ENCODE data around the gene HAPLN1. TPM values are rescaled to one million over a fixed set of nuclear protein-coding genes. Genes with fewer than 3 reads are reported as not detected.

The HAPLN1 gene
- total RNA-seq, 1 experiment from 2014 or later: 7.8 TPM

GRCh38 chr5:83751201-83751600 is 30.5 kb upstream of the HAPLN1 start:
- ChIA-PET CTCF (no interaction called here), POLR2A (ENCODE audit: unreplicated experiment) (no interaction called here)
- Histone ChIP-seq H3K4me3 (ENCODE audit: low read length) (no peak overlapping the region), H3K27ac (ENCODE audit: low read length) (no peak overlapping the region), H3K9me3 (ENCODE audit: low read length) (no peaks in the 10 kb centered on the region), H3K79me2 (ENCODE audit: low read length) (no peaks in the 10 kb centered on the region), H3K9ac (ENCODE audit: low read length) (no peak overlapping the region), H3K9me2 (replicated peaks; ENCODE audit: low read length) (no peaks in the 10 kb centered on the region), H3F3A (ENCODE audit: low read length, unreplicated experiment) (no peaks in the 10 kb centered on the region), H3K4me1 (ENCODE audit: insufficient read depth, low read length) (0 out of 2 replicates have a peak, but pooled peaks cover 4% of the 10 kb centered on the region), H2AFZ (ENCODE audit: low read length) (no peak overlapping the region), H3K36me3 (ENCODE audit: low read depth, low read length) (no peaks in the 10 kb centered on the region), H4K20me1 (ENCODE audit: low read length) (no peaks in the 10 kb centered on the region), H3K4me2 (ENCODE audit: low read length) (no peak overlapping the region), H3K27me3 (ENCODE audit: low read length) (no peaks in the 10 kb centered on the region)
- no peak for ATAC-seq
- no peak for DNase-seq
- BruUV-seq (replicated peaks): no TSS peak
- TF ChIP-seq EZH2 (IDR thresholded peaks at IDR 0.05; ENCODE audit: low read length, unreplicated experiment) (no peak), EZH2phosphoT487 (IDR thresholded peaks at IDR 0.05; ENCODE audit: borderline replicate concordance, low read length) (no peak)
- intact Hi-C loops (cut with micrococcal nuclease): no loop called here

- intact Hi-C loops (cut with micrococcal nuclease): no loop called here
- CTCF ChIA-PET: no interaction called here
Measured at GRCh38 chr5:83750749-83751148, 30.1 kb upstream of the HAPLN1 start.

GRCh38 chr5:83745816-83746215 is 25.2 kb upstream of the HAPLN1 start:
- POLR2A ChIA-PET (ENCODE audit: unreplicated experiment): no interaction called here
- Histone ChIP-seq H3K9ac (ENCODE audit: low read length) (no peak overlapping the region), H2AFZ (ENCODE audit: low read length) (no peak overlapping the region), H3K9me2 (replicated peaks; ENCODE audit: low read length) (no peaks in the 10 kb centered on the region), H3F3A (ENCODE audit: low read length, unreplicated experiment) (no peaks in the 10 kb centered on the region), H3K4me3 (ENCODE audit: low read length) (no peak overlapping the region), H3K4me1 (ENCODE audit: insufficient read depth, low read length) (no peaks in the 10 kb centered on the region), H3K4me2 (ENCODE audit: low read length) (no peak overlapping the region), H3K79me2 (ENCODE audit: low read length) (no peaks in the 10 kb centered on the region), H3K9me3 (ENCODE audit: low read length) (no peaks in the 10 kb centered on the region), H3K27ac (ENCODE audit: low read length) (no peak overlapping the region), H3K27me3 (ENCODE audit: low read length) (no peaks in the 10 kb centered on the region), H4K20me1 (ENCODE audit: low read length) (no peaks in the 10 kb centered on the region), H3K36me3 (ENCODE audit: low read depth, low read length) (no peaks in the 10 kb centered on the region)
- ATAC-seq: no peak
- no peak for DNase-seq
- TF ChIP-seq EZH2phosphoT487 (IDR thresholded peaks at IDR 0.05; ENCODE audit: borderline replicate concordance, low read length): no peak
- no peak for TF ChIP-seq CTCF (conservative IDR thresholded peaks at IDR 0.05; ENCODE audit: low read depth, low read length)
- no peak for TF ChIP-seq EZH2 (IDR thresholded peaks at IDR 0.05; ENCODE audit: low read length, unreplicated experiment)
- intact Hi-C loops (cut with micrococcal nuclease): no loop called here
- BruUV-seq (replicated peaks): no TSS peak
- CTCF ChIA-PET: no interaction called here

More at GRCh38 chr5:83750749-83751148, 30.1 kb upstream of the HAPLN1 start:
- TF ChIP-seq EZH2 (IDR thresholded peaks at IDR 0.05; ENCODE audit: low read length, unreplicated experiment) (no peak), EZH2phosphoT487 (IDR thresholded peaks at IDR 0.05; ENCODE audit: borderline replicate concordance, low read length) (no peak), CTCF (conservative IDR thresholded peaks at IDR 0.05; ENCODE audit: low read depth, low read length) (no peak)
- no peaks in the 10 kb centered on the region for H4K20me1 ChIP-seq (ENCODE audit: low read length)
- ATAC-seq (no peak), DNase-seq (no peak)
- no peak overlapping the region for H3K4me2 ChIP-seq (ENCODE audit: low read length)
- no peak overlapping the region for H2AFZ ChIP-seq (ENCODE audit: low read length)
- no TSS peak for BruUV-seq (replicated peaks)
- POLR2A ChIA-PET (ENCODE audit: unreplicated experiment): no interaction called here
- H3K4me3 ChIP-seq (ENCODE audit: low read length): no peak overlapping the region
- H3K79me2 ChIP-seq (ENCODE audit: low read length): no peaks in the 10 kb centered on the region
- H3K9me3 ChIP-seq (ENCODE audit: low read length): no peaks in the 10 kb centered on the region
- no peak overlapping the region for H3K9ac ChIP-seq (ENCODE audit: low read length)
- no peaks in the 10 kb centered on the region for H3K36me3 ChIP-seq (ENCODE audit: low read depth, low read length)
- no peaks in the 10 kb centered on the region for H3K9me2 ChIP-seq (replicated peaks; ENCODE audit: low read length)
- H3F3A ChIP-seq (ENCODE audit: low read length, unreplicated experiment): no peaks in the 10 kb centered on the region
- H3K27ac ChIP-seq (ENCODE audit: low read length): no peak overlapping the region
- H3K4me1 ChIP-seq (ENCODE audit: insufficient read depth, low read length): 0 out of 2 replicates have a peak, but pooled peaks cover 4% of the 10 kb centered on the region
- H3K27me3 ChIP-seq (ENCODE audit: low read length): no peaks in the 10 kb centered on the region

Data from PC-3 (cell line).